ENCODE results near the gene CD14. TPM values are rescaled to one million over a fixed set of nuclear protein-coding genes. Genes with fewer than 3 reads are reported as not detected.

CD14 gene
- total RNA-seq, 1 experiment from 2014 or later: 0.63 TPM

- TF ChIP-seq, protein P1, sequence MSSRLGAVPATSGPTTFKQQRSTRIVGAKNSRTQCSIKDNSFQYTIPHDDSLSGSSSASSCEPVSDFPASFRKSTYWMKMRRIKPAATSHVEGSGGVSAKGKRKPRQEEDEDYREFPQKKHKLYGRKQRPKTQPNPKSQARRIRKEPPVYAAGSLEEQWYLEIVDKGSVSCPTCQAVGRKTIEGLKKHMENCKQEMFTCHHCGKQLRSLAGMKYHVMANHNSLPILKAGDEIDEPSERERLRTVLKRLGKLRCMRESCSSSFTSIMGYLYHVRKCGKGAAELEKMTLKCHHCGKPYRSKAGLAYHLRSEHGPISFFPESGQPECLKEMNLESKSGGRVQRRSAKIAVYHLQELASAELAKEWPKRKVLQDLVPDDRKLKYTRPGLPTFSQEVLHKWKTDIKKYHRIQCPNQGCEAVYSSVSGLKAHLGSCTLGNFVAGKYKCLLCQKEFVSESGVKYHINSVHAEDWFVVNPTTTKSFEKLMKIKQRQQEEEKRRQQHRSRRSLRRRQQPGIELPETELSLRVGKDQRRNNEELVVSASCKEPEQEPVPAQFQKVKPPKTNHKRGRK (CRISPR knock-in tag; IDR thresholded peaks at IDR 0.05; ENCODE audit: borderline replicate concordance): no peak
- TF ChIP-seq OVOL2 (CRISPR knock-in tag; IDR thresholded peaks at IDR 0.05; ENCODE audit: borderline replicate concordance) (no peak), SMAD3 (CRISPR knock-in tag; IDR thresholded peaks at IDR 0.05; ENCODE audit: borderline replicate concordance) (0 out of 2 replicates have a peak, but pooled peaks have one; percentile 19), CREM (CRISPR knock-in tag; IDR thresholded peaks at IDR 0.05) (0 out of 2 replicates have a peak, but pooled peaks have one; percentile 36), SMAD4 (CRISPR knock-in tag; IDR thresholded peaks at IDR 0.05) (no peak), TEAD1 (CRISPR knock-in tag; IDR thresholded peaks at IDR 0.05) (no peak), FOXJ3 (CRISPR knock-in tag; IDR thresholded peaks at IDR 0.05; ENCODE audit: borderline replicate concordance) (no peak), CREB1 (CRISPR knock-in tag; IDR thresholded peaks at IDR 0.05) (peak; percentile 75; the same call in 1 of the 2 replicates), ZNF396 (CRISPR knock-in tag; IDR thresholded peaks at IDR 0.05; ENCODE audit: borderline replicate concordance) (no peak), EMX1 (CRISPR knock-in tag; IDR thresholded peaks at IDR 0.05) (no peak), E2F1 (CRISPR knock-in tag; IDR thresholded peaks at IDR 0.05) (0 out of 2 replicates have a peak, but pooled peaks have one; percentile 71), ZNF232 (CRISPR knock-in tag; IDR thresholded peaks at IDR 0.05) (no peak; the same call in 1 of the 2 replicates), ZNF416 (CRISPR knock-in tag; IDR thresholded peaks at IDR 0.05) (no peak), NR2C2 (CRISPR knock-in tag; IDR thresholded peaks at IDR 0.05) (no peak), ZNF263 (CRISPR knock-in tag; IDR thresholded peaks at IDR 0.05; ENCODE audit: low read depth) (no peak), MXD4 (CRISPR knock-in tag; IDR thresholded peaks at IDR 0.05; ENCODE audit: borderline replicate concordance) (no peak), ZNF317 (CRISPR knock-in tag; IDR thresholded peaks at IDR 0.05; ENCODE audit: borderline replicate concordance, low read depth) (no peak), FOXP1 (CRISPR knock-in tag; IDR thresholded peaks at IDR 0.05; ENCODE audit: borderline replicate concordance) (peak; percentile 70; the same call in 1 of the 2 replicates)
- TF ChIP-seq, protein P2, sequence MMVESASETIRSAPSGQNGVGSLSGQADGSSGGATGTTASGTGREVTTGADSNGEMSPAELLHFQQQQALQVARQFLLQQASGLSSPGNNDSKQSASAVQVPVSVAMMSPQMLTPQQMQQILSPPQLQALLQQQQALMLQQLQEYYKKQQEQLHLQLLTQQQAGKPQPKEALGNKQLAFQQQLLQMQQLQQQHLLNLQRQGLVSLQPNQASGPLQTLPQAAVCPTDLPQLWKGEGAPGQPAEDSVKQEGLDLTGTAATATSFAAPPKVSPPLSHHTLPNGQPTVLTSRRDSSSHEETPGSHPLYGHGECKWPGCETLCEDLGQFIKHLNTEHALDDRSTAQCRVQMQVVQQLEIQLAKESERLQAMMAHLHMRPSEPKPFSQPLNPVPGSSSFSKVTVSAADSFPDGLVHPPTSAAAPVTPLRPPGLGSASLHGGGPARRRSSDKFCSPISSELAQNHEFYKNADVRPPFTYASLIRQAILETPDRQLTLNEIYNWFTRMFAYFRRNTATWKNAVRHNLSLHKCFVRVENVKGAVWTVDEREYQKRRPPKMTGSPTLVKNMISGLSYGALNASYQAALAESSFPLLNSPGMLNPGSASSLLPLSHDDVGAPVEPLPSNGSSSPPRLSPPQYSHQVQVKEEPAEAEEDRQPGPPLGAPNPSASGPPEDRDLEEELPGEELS (CRISPR knock-in tag; IDR thresholded peaks at IDR 0.05): peak; percentile 56; the same call in 1 of the 2 replicates
- TF ChIP-seq, protein P3, sequence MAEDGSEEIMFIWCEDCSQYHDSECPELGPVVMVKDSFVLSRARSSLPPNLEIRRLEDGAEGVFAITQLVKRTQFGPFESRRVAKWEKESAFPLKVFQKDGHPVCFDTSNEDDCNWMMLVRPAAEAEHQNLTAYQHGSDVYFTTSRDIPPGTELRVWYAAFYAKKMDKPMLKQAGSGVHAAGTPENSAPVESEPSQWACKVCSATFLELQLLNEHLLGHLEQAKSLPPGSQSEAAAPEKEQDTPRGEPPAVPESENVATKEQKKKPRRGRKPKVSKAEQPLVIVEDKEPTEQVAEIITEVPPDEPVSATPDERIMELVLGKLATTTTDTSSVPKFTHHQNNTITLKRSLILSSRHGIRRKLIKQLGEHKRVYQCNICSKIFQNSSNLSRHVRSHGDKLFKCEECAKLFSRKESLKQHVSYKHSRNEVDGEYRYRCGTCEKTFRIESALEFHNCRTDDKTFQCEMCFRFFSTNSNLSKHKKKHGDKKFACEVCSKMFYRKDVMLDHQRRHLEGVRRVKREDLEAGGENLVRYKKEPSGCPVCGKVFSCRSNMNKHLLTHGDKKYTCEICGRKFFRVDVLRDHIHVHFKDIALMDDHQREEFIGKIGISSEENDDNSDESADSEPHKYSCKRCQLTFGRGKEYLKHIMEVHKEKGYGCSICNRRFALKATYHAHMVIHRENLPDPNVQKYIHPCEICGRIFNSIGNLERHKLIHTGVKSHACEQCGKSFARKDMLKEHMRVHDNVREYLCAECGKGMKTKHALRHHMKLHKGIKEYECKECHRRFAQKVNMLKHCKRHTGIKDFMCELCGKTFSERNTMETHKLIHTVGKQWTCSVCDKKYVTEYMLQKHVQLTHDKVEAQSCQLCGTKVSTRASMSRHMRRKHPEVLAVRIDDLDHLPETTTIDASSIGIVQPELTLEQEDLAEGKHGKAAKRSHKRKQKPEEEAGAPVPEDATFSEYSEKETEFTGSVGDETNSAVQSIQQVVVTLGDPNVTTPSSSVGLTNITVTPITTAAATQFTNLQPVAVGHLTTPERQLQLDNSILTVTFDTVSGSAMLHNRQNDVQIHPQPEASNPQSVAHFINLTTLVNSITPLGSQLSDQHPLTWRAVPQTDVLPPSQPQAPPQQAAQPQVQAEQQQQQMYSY (CRISPR knock-in tag; IDR thresholded peaks at IDR 0.05): no peak
- TF ChIP-seq, protein P4, sequence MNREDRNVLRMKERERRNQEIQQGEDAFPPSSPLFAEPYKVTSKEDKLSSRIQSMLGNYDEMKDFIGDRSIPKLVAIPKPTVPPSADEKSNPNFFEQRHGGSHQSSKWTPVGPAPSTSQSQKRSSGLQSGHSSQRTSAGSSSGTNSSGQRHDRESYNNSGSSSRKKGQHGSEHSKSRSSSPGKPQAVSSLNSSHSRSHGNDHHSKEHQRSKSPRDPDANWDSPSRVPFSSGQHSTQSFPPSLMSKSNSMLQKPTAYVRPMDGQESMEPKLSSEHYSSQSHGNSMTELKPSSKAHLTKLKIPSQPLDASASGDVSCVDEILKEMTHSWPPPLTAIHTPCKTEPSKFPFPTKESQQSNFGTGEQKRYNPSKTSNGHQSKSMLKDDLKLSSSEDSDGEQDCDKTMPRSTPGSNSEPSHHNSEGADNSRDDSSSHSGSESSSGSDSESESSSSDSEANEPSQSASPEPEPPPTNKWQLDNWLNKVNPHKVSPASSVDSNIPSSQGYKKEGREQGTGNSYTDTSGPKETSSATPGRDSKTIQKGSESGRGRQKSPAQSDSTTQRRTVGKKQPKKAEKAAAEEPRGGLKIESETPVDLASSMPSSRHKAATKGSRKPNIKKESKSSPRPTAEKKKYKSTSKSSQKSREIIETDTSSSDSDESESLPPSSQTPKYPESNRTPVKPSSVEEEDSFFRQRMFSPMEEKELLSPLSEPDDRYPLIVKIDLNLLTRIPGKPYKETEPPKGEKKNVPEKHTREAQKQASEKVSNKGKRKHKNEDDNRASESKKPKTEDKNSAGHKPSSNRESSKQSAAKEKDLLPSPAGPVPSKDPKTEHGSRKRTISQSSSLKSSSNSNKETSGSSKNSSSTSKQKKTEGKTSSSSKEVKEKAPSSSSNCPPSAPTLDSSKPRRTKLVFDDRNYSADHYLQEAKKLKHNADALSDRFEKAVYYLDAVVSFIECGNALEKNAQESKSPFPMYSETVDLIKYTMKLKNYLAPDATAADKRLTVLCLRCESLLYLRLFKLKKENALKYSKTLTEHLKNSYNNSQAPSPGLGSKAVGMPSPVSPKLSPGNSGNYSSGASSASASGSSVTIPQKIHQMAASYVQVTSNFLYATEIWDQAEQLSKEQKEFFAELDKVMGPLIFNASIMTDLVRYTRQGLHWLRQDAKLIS (CRISPR knock-in tag; IDR thresholded peaks at IDR 0.05; ENCODE audit: borderline replicate concordance): no peak
- TF ChIP-seq, protein P5, sequence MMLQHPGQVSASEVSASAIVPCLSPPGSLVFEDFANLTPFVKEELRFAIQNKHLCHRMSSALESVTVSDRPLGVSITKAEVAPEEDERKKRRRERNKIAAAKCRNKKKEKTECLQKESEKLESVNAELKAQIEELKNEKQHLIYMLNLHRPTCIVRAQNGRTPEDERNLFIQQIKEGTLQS (CRISPR knock-in tag; conservative IDR thresholded peaks at IDR 0.05): no peak
- TF ChIP-seq, protein P6, sequence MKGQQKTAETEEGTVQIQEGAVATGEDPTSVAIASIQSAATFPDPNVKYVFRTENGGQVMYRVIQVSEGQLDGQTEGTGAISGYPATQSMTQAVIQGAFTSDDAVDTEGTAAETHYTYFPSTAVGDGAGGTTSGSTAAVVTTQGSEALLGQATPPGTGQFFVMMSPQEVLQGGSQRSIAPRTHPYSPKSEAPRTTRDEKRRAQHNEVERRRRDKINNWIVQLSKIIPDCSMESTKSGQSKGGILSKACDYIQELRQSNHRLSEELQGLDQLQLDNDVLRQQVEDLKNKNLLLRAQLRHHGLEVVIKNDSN (CRISPR knock-in tag; IDR thresholded peaks at IDR 0.05): no peak
- TF ChIP-seq, protein P7, sequence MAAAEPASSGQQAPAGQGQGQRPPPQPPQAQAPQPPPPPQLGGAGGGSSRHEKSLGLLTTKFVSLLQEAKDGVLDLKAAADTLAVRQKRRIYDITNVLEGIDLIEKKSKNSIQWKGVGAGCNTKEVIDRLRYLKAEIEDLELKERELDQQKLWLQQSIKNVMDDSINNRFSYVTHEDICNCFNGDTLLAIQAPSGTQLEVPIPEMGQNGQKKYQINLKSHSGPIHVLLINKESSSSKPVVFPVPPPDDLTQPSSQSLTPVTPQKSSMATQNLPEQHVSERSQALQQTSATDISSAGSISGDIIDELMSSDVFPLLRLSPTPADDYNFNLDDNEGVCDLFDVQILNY (CRISPR knock-in tag; IDR thresholded peaks at IDR 0.05): peak; percentile 95
Observed at GRCh38 chr5:140639148-140639981, 6.4 kb upstream of the CD14 start, which contains the start of gene TMCO6 (continued).

Data from WTC11 (cell line).